Endothelial cell (in vitro differentiated cells): ENCODE data around the gene MSLN. TPM values are rescaled to one million over a fixed set of nuclear protein-coding genes. Genes with fewer than 3 reads are reported as not detected.

Experiments
- DNase-seq: peaks from one replicate; pipeline ENCODE4 v3.0.0; 2021; ENCODE audit warnings: low spot score
- H3K27ac Mint-ChIP-seq: one replicate; pipeline ENCODE4 v1.8.0; 2021; ENCODE audit warnings: mixed read lengths, inconsistent platforms; ENCODE audit not compliant: unreplicated experiment
- H3K27me3 Mint-ChIP-seq: one replicate; pipeline ENCODE4 v1.8.0; 2021; ENCODE audit warnings: mild to moderate bottlenecking, moderate library complexity, mixed read lengths, inconsistent platforms; ENCODE audit not compliant: unreplicated experiment
- H3K36me3 Mint-ChIP-seq: one replicate; pipeline ENCODE4 v1.8.0; 2021; ENCODE audit warnings: mild to moderate bottlenecking, low read depth, mixed read lengths, inconsistent platforms; ENCODE audit not compliant: unreplicated experiment
- H3K4me1 Mint-ChIP-seq: one replicate; pipeline ENCODE4 v1.8.0; 2021; ENCODE audit warnings: mild to moderate bottlenecking, mixed read lengths, inconsistent platforms; ENCODE audit not compliant: unreplicated experiment
- H3K4me3 Mint-ChIP-seq: one replicate; pipeline ENCODE4 v1.8.0; 2021; ENCODE audit warnings: mild to moderate bottlenecking, mixed read lengths, inconsistent platforms; ENCODE audit not compliant: unreplicated experiment
- H3K9me3 Mint-ChIP-seq: one replicate; pipeline ENCODE4 v1.8.0; 2021; ENCODE audit warnings: mixed read lengths, inconsistent platforms; ENCODE audit not compliant: unreplicated experiment
- total RNA-seq: library from RNA; stranded (reverse); fragmentation: NEBNext Ultra II Directional; extraction: Animal tissue kit (Norgen Biotek cat#: 25700); gene quantifications from one replicate; pipeline ENCODE4 v1.2.1, GENCODE V29; 2021; ENCODE audit not compliant: unreplicated experiment
- TF ChIP-seq, protein P1 (sequence below): fragments of 200-600 bp; sonication (generic); IDR thresholded peaks from one replicate; pipeline ENCODE4 v1.5.0; 2021; ENCODE audit warnings: antibody characterized with exemption; ENCODE audit not compliant: unreplicated experiment

MSLN gene
- total RNA-seq, 1 donor from 2014 or later = 0.44 TPM

GRCh38 chr16:726438-727290 lies 33.9 kb upstream of the MSLN start, which contains the start of the genes CCDC78 and HAGHL:
TSS of gene CCDC78 (minus strand) at chr16:726443. CDS start at chr16:726367, 76 bp downstream.
TSS of gene HAGHL (plus strand) at chr16:727106. CDS start at chr16:727510, 404 bp downstream.
- H3K27ac Mint-ChIP-seq = no peak within 1 kb of the TSS
- H3K36me3 Mint-ChIP-seq = no peaks in the 10 kb centered on the region
- H3K4me3 Mint-ChIP-seq = no peak within 1 kb of the TSS
- H3K9me3 Mint-ChIP-seq = no peaks in the 10 kb centered on the region
- H3K27me3 Mint-ChIP-seq = peaks cover 6% of the 10 kb centered on the region
- TF ChIP-seq, protein P1, sequence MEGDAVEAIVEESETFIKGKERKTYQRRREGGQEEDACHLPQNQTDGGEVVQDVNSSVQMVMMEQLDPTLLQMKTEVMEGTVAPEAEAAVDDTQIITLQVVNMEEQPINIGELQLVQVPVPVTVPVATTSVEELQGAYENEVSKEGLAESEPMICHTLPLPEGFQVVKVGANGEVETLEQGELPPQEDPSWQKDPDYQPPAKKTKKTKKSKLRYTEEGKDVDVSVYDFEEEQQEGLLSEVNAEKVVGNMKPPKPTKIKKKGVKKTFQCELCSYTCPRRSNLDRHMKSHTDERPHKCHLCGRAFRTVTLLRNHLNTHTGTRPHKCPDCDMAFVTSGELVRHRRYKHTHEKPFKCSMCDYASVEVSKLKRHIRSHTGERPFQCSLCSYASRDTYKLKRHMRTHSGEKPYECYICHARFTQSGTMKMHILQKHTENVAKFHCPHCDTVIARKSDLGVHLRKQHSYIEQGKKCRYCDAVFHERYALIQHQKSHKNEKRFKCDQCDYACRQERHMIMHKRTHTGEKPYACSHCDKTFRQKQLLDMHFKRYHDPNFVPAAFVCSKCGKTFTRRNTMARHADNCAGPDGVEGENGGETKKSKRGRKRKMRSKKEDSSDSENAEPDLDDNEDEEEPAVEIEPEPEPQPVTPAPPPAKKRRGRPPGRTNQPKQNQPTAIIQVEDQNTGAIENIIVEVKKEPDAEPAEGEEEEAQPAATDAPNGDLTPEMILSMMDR = no peak
- DNase-seq = no peak
- no peaks in the 10 kb centered on the region for H3K4me1 Mint-ChIP-seq

- TF ChIP-seq, protein P1 = no peak
- Mint-ChIP-seq H3K27ac (no peak overlapping the region), H3K4me1 (no peaks in the 10 kb centered on the region), H3K4me3 (no peak overlapping the region), H3K27me3 (peaks cover 6% of the 10 kb centered on the region), H3K36me3 (peaks cover 3% of the 10 kb centered on the region), H3K9me3 (no peaks in the 10 kb centered on the region)
- no peak for DNase-seq
Observed at GRCh38 chr16:727291-727977, 33.1 kb upstream of the MSLN start.

DNA sequence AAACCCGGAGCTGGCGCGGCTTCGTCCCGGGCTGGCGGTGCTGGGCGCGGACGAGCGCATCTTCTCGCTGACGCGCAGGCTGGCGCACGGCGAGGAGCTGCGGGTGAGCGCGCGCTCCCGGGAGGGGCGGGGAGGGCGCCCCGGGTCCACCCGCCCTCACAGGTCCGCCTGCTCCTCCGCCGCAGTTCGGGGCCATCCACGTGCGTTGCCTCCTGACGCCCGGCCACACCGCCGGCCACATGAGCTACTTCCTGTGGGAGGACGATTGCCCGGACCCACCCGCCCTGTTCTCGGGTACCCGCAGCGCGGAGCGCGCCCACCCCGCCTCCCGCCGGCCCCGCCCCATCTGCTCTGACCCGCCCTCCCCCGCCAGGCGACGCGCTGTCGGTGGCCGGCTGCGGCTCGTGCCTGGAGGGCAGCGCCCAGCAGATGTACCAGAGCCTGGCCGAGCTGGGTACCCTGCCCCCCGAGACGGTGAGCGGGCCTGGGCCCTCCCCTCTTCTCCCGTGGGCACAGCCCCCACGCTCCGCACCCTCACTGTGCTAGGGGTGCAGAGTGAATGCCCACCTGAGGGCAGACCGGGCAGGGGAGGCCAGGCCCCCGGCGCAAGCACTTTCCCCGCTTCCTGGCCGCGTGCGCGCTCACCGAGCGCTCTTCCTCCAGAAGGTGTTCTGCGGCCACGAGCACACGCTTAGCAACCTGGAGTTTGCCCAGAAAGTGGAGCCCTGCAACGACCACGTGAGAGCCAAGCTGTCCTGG lies 32.2 kb upstream of the MSLN start:
- Mint-ChIP-seq H3K27me3 (peaks cover 5% of the 10 kb centered on the region), H3K27ac (no peak overlapping the region), H3K4me3 (no peak overlapping the region), H3K4me1 (no peaks in the 10 kb centered on the region), H3K36me3 (peaks cover 10% of the 10 kb centered on the region), H3K9me3 (no peaks in the 10 kb centered on the region)
- TF ChIP-seq, protein P1 = no peak
- DNase-seq = no peak

DNA sequence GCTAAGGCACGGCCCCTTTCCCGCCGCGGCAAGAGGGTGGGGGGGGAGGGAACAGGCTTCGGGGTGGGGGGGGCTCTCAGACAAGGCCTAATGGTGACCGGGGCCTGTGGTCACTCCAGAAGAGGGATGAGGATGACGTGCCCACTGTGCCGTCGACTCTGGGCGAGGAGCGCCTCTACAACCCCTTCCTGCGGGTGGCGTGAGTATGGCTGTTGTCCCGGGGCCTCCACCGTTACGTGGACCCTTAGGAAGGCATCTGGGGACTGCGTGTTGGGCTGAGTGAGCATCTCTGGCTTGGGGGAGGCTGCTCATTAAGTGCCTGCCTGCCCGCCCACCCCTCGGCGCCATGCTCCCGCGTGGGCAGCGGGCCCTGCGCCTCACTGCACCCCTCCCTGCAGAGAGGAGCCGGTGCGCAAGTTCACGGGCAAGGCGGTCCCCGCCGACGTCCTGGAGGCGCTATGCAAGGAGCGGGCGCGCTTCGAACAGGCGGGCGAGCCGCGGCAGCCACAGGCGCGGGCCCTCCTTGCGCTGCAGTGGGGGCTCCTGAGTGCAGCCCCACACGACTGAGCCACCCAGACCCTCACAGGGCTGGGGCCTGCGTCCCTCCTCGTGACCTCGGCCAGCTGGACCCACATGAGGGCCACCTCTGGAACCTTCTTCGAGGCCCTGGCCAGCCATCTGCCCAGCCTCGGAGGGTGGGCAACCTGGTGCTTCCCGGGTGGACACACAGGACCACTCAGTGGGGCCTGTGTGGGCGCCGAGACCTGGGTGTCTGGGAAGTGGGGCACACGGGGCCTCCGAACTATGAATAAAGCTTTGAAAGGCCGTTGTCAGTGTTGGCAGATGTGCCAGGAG lies 31.4 kb upstream of the MSLN start:
- Mint-ChIP-seq H3K36me3 (peaks cover 10% of the 10 kb centered on the region), H3K27ac (no peak overlapping the region), H3K4me1 (no peaks in the 10 kb centered on the region), H3K27me3 (peaks cover 5% of the 10 kb centered on the region), H3K9me3 (no peaks in the 10 kb centered on the region), H3K4me3 (no peak overlapping the region)
- DNase-seq = no peak
- TF ChIP-seq, protein P1 = no peak
